HepG2 (cell line): ENCODE data around the gene AGPAT2. TPM values are rescaled to one million over a fixed set of nuclear protein-coding genes. Genes with fewer than 3 reads are reported as not detected.

Experiments used
- CENPX ChIP-seq: sonication (generic); formaldehyde crosslinking; IDR thresholded peaks from 2 replicates; pipeline ENCODE4 v1.9.0; 2021; ENCODE audit warnings: mild to moderate bottlenecking, missing genetic modification reagents, moderate library complexity
- KAT8 ChIP-seq: IDR thresholded peaks from 2 replicates; pipeline ENCODE4 v1.6.1; 2016; ENCODE audit warnings: missing genetic modification reagents, missing compliant biosample characterization
- RBAK ChIP-seq: sonication (generic); formaldehyde crosslinking; IDR thresholded peaks from 2 replicates; pipeline ENCODE4 v1.5.1; 2020; ENCODE audit warnings: mild to moderate bottlenecking, missing genetic modification reagents
- SNAPC5 ChIP-seq: sonication (generic); formaldehyde crosslinking; IDR thresholded peaks from 2 replicates; pipeline ENCODE4 v1.8.1; 2023; ENCODE audit warnings: mild to moderate bottlenecking, missing genetic modification reagents, borderline replicate concordance
- SPEN ChIP-seq: sonication (generic); formaldehyde crosslinking; IDR thresholded peaks from 2 replicates; pipeline ENCODE4 v1.5.1; 2020; ENCODE audit warnings: low read depth, mild to moderate bottlenecking, missing genetic modification reagents
- TIGD3 ChIP-seq: sonication (generic); formaldehyde crosslinking; IDR thresholded peaks from 2 replicates; pipeline ENCODE4 v1.5.1; 2020; ENCODE audit warnings: mild to moderate bottlenecking, missing genetic modification reagents, borderline replicate concordance
- ZFP36L1 ChIP-seq: sonication (generic); formaldehyde crosslinking; IDR thresholded peaks from 2 replicates; pipeline ENCODE4 v1.8.0; 2022; ENCODE audit warnings: mild to moderate bottlenecking, missing genetic modification reagents, moderate library complexity
- ZFP62 ChIP-seq: sonication (generic); formaldehyde crosslinking; IDR thresholded peaks from 2 replicates; pipeline ENCODE4 v1.4.0; 2020; ENCODE audit warnings: missing genetic modification reagents
- ZNF280D ChIP-seq: sonication (generic); formaldehyde crosslinking; IDR thresholded peaks from 2 replicates; pipeline ENCODE4 v1.5.1; 2020; ENCODE audit warnings: mild to moderate bottlenecking, missing genetic modification reagents
- ZNF609 ChIP-seq: sonication (generic); formaldehyde crosslinking; IDR thresholded peaks from 2 replicates; pipeline ENCODE4 v1.4.0; 2020; ENCODE audit warnings: mild to moderate bottlenecking, missing genetic modification reagents, borderline replicate concordance
- ZNF780A ChIP-seq: sonication (generic); formaldehyde crosslinking; IDR thresholded peaks from 2 replicates; pipeline ENCODE4 v1.8.0; 2022; ENCODE audit warnings: mild to moderate bottlenecking, missing genetic modification reagents, moderate library complexity
- ZNF883 ChIP-seq: sonication (generic); formaldehyde crosslinking; IDR thresholded peaks from 2 replicates; pipeline ENCODE4 v1.5.1; 2020; ENCODE audit warnings: mild to moderate bottlenecking, missing genetic modification reagents; ENCODE audit errors: not compliant biosample characterization
- polyA plus RNA-seq, 8 experiments: library from polyadenylated mRNA; depleted of rRNA in 3 of 8; stranded (reverse) in 7 of 8; unstranded in 1 of 8; fragments of >200 nt; fragmentation: Illumina TruSeq in 4 of 8; extraction: Trizol in 4 of 8; gene quantifications; 2 replicates each; pipeline versions ENCODE4 v1.2.1 to v1.2.3, GENCODE V29; 2011 to 2016; ENCODE audit warnings: low read depth in 4 of 8, missing spikeins in 1 of 8, mixed read lengths in 1 of 8; ENCODE audit not compliant: insufficient read depth in 1 of 8
- total RNA-seq, 5 experiments: library from RNA; depleted of rRNA; stranded (reverse); fragments of >200 nt; fragmentation: Illumina TruSeq; extraction: Trizol; gene quantifications; 2 replicates each; pipeline ENCODE4 v1.2.3, GENCODE V29; 2016; ENCODE audit warnings: low read depth in 1 of 5
- TF ChIP-seq, protein P1 (sequence below): sonication (generic); formaldehyde crosslinking; IDR thresholded peaks from 2 replicates; pipeline ENCODE4 v1.4.0; 2020; ENCODE audit warnings: missing genetic modification reagents
- TF ChIP-seq, protein P2 (sequence below): sonication (generic); formaldehyde crosslinking; IDR thresholded peaks from 2 replicates; pipeline ENCODE4 v1.4.0; 2020; ENCODE audit warnings: missing genetic modification reagents, borderline replicate concordance

The AGPAT2 gene
- total and polyA plus RNA-seq, 2 of the 13 experiments (the other 11 are each of a cell fraction or from before 2014, with no cell fraction given): 3.9 to 25.8 TPM

DNA sequence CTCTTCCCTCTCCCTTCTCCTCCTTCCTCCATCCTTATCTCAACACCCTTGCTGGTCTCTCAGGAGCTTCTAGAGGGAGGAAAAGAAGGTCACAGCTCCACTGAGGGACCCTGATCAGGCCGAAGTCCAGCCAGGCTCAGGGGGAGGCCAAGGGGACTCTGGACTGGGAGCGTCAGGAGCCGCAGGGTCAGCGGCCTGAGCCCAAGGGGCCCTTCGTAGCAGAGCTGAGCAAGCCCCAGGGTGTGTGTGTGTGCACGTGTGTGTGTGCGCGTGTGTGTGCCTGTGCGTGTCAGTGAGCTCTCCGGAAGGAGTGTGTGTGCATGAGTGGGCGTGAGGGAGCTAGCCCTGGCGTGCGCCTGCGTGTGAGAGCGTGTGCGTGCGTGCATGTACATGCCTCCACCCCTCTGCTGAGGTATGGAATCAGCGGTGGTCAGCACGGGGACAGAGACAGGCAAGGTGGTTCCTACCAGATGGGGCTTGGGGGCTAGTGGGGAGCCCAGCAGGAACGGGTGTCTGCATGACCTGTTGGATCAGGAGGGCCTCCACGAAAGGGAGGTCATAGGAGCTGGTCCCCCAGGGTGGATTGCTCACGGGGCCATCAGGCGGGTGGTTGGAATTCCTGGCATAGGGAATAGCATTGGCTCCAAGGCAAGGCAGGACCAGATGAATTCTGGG lies 10.0 kb upstream of the AGPAT2 start (continued):
- peak; percentile 64; the same call in 1 of the 2 replicates for TF ChIP-seq ZNF609 (CRISPR knock-in tag)
- TF ChIP-seq RBAK: no peak
- TF ChIP-seq, protein P1, sequence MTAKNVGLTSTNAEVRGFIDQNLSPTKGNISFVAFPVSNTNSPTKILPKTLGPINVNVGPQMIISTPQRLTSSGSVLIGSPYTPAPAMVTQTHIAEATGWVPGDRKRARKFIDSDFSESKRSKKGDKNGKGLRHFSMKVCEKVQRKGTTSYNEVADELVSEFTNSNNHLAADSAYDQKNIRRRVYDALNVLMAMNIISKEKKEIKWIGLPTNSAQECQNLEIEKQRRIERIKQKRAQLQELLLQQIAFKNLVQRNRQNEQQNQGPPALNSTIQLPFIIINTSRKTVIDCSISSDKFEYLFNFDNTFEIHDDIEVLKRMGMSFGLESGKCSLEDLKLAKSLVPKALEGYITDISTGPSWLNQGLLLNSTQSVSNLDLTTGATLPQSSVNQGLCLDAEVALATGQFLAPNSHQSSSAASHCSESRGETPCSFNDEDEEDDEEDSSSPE (CRISPR knock-in tag): no peak
- TF ChIP-seq ZFP62 (CRISPR knock-in tag): no peak
- TF ChIP-seq, protein P2, sequence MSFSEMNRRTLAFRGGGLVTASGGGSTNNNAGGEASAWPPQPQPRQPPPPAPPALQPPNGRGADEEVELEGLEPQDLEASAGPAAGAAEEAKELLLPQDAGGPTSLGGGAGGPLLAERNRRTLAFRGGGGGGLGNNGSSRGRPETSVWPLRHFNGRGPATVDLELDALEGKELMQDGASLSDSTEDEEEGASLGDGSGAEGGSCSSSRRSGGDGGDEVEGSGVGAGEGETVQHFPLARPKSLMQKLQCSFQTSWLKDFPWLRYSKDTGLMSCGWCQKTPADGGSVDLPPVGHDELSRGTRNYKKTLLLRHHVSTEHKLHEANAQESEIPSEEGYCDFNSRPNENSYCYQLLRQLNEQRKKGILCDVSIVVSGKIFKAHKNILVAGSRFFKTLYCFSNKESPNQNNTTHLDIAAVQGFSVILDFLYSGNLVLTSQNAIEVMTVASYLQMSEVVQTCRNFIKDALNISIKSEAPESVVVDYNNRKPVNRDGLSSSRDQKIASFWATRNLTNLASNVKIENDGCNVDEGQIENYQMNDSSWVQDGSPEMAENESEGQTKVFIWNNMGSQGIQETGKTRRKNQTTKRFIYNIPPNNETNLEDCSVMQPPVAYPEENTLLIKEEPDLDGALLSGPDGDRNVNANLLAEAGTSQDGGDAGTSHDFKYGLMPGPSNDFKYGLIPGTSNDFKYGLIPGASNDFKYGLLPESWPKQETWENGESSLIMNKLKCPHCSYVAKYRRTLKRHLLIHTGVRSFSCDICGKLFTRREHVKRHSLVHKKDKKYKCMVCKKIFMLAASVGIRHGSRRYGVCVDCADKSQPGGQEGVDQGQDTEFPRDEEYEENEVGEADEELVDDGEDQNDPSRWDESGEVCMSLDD (CRISPR knock-in tag): peak; percentile 58; the same call in 1 of the 2 replicates
- TF ChIP-seq SPEN: peak; percentile 22; the same call in 1 of the 2 replicates
- no peak for TF ChIP-seq KAT8 (CRISPR knock-in tag)
- peak; percentile 59; the same call in 1 of the 2 replicates for TF ChIP-seq ZNF280D (CRISPR knock-in tag)
- no peak for TF ChIP-seq SNAPC5 (CRISPR knock-in tag)
- no peak for TF ChIP-seq ZFP36L1 (CRISPR knock-in tag)
- TF ChIP-seq TIGD3: no peak
- 0 out of 2 replicates have a peak, but pooled peaks have one; percentile 8 for TF ChIP-seq ZNF780A
- peak; percentile 78 for TF ChIP-seq ZNF883 (CRISPR knock-in tag)
- no peak for TF ChIP-seq CENPX
